Midbrain (tissue), 1 donor: ENCODE data around the gene CPNE4.

Experiments used
- DNase-seq: peaks from one replicate; lab custom pipeline; 2025; lab: John Stamatoyannopoulos, UW

CPNE4 gene

GRCh38 chr3:131735116-131735515, 299.7 kb downstream of the CPNE4 start:
- no peak for DNase-seq

DNA sequence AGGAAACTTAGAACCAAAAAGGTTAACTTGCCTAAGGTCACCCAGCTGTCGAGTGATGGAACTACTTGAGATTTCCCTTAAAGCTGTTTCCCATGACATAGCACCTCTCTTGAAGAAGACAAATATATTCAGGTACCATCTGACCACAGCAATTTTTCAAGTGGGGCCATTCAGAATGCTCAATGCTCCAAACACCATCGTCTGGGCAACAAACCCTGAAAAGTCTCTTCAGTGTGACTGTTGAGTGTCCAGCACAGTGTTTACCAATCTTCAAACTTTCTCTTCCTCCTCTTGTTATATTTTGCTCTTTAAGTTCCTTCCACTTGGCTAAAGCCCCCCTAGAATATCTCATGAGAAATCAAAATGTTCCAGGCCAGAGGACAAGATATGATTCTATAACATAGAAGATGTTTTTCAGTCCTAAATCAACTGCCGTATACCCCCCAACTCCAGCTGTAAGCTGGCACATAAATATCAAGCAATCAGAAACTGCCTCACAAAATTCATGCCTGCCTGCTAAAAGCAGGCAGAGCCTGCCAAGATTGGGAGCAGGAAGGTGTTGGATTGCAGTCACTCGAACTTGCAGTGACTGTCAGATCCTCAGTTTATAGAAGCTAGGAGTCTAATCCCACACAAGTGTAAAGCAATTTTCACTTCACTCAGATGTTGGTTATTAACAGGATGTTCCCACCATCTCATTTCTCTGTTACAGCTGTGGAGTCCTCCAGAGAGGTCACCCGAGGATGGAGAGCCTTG, 301.6 kb downstream of the CPNE4 start:
- no peak for DNase-seq

DNA sequence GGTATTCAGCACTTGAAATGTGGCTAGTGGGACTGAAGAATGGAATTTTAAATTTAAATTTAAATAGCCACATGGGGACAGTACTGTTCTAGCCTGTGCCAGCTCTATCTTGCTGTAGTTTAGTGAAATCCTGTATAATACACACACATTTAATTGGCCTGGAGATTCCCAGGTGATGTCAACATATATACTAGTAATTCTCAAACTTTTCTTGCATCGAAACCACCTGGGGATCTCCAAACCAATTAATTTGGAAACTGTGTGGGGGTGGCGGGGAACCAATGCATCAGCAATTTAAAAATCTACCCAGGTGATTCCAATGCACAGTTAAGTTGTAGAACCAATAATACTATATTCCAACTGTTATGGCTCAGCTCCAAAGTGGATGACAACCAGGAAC, 303.1 kb downstream of the CPNE4 start:
- no peak for DNase-seq

GRCh38 chr3:131730581-131730980, 304.2 kb downstream of the CPNE4 start:
- no peak for DNase-seq

DNA sequence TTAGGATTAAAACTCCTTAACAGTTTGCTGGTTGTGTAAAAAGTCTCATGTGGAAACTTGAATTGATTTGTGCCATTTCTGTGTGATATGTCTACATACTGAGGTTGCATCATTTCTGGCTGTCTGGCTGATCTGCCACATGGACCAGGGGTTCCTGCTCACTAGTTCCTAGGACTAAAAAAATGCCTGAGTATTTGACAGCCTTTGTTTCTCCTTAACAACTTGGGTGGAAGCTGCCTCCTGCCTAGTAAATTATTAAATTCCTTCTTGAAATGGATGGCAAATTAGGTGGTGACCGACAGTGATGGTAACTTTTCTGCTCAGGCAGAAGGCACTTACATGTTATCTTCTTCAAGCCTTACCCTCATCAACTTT, 305.2 kb downstream of the CPNE4 start:
- DNase-seq, result no peak

GRCh38 chr3:131728898-131729642, 305.7 kb downstream of the CPNE4 start:
- no peak for DNase-seq

GRCh38 chr3:131725414-131725813, 309.4 kb downstream of the CPNE4 start:
- no peak for DNase-seq

- DNase-seq, result no peak
These were observed 311.5 kb downstream of the CPNE4 start for GRCh38 chr3:131723343-131723742.

DNA sequence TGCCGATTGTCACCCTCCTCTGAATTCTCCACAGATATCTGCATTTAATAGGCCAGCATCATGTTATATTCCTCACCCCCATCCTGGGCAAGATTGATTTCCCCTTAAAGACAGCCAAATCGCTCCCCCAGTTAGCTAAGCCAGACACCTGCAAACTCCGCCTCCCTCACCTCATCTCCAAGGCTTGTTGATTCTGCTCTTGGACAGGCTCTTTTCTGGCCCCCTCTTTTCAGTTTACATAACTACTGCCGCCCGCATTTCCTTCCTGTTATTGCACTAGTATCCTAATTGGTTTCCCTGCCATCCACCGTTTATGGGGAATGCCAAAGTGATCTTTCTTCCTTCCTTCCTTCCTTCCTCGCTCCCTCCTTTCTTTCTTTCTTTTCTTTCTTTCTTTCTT, 317.3 kb downstream of the CPNE4 start:
- no peak for DNase-seq

GRCh38 chr3:131716943-131717342, 317.9 kb downstream of the CPNE4 start:
- no peak for DNase-seq

DNA sequence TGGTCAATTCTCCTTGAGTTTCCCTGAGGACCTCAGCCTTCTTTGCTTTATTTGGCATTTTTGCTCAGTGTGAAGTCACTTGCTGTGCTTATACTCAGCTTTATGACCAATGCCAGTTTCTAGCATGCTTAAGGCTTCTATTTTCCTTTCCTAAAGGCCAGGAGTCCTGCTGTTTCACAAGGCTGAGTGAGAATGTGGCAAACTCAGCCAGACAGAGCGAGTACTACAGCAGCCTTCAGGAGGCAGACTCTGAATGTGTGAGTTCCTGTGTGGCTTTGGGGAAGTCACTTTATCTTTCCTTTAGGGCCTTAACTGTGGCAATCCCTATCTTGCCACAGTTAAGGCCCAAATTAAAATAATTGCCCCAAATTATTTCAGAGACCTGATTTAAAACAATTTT, 318.8 kb downstream of the CPNE4 start:
- DNase-seq, result no peak

DNA sequence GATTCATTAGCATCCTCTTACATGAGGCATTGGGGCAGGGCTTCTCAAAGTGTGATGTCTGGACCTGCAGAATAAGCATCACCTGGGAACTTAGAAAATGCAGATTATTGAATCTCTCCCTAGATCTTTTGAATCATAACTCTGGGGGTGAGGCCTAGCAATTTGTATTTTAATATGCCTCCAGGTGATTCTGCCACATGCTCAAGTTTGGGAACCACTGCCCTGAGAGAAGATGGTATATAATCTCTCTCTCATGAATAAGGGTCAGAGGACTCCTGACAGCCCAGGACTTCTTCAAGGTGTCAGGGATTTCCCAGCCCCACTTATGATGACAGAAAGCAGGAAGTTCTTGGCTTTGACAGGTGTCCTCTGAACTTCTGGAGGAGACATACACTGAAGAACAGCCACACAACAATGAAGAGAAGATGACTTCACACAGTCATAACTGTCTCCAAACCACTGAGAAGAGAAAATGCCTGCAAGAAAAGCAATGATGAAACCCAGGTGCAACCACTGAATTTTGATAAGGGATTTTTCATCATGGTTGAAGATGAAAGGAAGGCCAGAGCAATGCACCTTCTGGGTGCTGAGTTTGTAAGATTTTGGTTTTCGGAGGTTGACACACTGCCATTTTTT, 320.1 kb downstream of the CPNE4 start:
- no peak for DNase-seq

DNA sequence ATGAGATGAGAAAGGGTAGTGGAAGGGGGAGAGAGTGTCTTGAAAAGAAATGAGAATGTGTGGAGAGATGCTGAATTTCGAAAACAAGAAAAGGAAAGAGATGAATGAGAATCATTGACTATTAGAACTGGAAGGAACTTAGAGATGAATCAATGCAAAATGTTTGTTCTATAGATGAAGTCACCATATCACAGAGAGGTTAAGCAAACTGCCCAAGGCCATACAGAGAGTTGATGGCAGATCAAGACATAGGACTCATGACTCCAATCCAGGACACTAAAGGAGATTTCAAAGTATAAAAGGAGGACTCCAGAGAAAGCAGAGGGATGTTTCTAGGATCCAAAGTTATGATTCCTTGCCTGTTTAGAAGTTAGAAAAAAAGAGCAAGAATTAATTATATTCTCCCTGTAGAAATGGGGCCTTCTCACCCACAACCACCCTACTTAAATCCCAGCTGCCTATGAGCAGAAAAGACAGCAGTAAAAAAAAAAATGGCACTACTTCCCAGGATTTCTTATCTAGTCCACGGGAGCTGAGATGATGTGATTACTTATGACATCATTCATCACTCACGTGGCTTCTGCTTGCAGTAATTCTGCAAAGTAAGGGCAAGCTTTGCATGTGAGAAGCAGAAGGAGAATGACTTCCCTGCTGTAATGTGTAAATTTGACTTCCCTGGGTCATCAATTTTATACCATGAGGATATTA, 321.2 kb downstream of the CPNE4 start:
- DNase-seq, result no peak

- no peak for DNase-seq
These were observed 322.2 kb downstream of the CPNE4 start for GRCh38 chr3:131712662-131713061.

GRCh38 chr3:131711114-131711768, 323.6 kb downstream of the CPNE4 start:
- DNase-seq, result no peak

- no peak for DNase-seq
These were observed 326.6 kb downstream of the CPNE4 start for GRCh38 chr3:131708241-131708640.

- DNase-seq, result no peak
These were observed 329.2 kb downstream of the CPNE4 start for GRCh38 chr3:131705558-131706051.

- no peak for DNase-seq
These were observed 329.7 kb downstream of the CPNE4 start for GRCh38 chr3:131705099-131705498.

- DNase-seq, result no peak
These were observed 330.7 kb downstream of the CPNE4 start for GRCh38 chr3:131704098-131704497.

DNA sequence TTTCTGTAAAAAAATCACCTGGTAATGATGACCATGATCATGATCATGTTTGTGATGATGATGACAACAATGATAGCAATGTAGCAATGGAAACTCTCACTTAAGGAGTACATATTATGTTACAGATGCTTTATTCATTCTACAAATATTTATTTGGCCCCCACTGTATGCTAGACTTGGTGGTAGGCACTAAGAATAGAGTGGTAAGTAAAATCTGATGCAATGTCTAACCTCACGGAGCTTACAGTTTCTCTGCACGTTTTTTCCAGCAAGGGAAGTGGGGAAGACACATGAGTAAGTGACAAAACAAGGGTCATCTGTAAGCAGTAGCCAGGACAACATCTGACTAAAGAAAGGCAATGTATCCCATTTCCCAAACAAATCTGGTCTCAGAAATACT, 332.7 kb downstream of the CPNE4 start:
- DNase-seq, result no peak

- DNase-seq, result no peak
These were observed 333.6 kb downstream of the CPNE4 start for GRCh38 chr3:131701153-131701770.
